H9 (cell line): ENCODE results near the gene YIPF1. TPM values are rescaled to one million over a fixed set of nuclear protein-coding genes. Genes with fewer than 3 reads are reported as not detected.

Experiments
- DNase-seq: peaks from one replicate; pipeline ENCODE4 v3.0.0-alpha.2; 2017
- H2AFZ ChIP-seq: one replicate; pipeline ENCODE4 v1.6.1; 2013; ENCODE audit warnings: mild to moderate bottlenecking, low read length, control low read depth, moderate library complexity
- H2AK5ac ChIP-seq: 2 replicates; pipeline ENCODE4 v1.6.1; 2013; ENCODE audit warnings: low read length, control low read depth, mixed read lengths; ENCODE audit not compliant: insufficient read length
- H2BK120ac ChIP-seq: one replicate; pipeline ENCODE4 v1.6.1; 2013; ENCODE audit warnings: low read depth, mild to moderate bottlenecking, low read length, control low read depth, inconsistent platforms; ENCODE audit not compliant: poor library complexity, severe bottlenecking
- H2BK12ac ChIP-seq: 2 replicates; pipeline ENCODE4 v1.6.1; 2013; ENCODE audit warnings: low read length, control low read depth, mixed read lengths, low read depth; ENCODE audit not compliant: insufficient read length
- H2BK15ac ChIP-seq: 2 replicates; pipeline ENCODE4 v1.6.1; 2013; ENCODE audit warnings: low read depth, low read length, control low read depth
- H2BK20ac ChIP-seq: one replicate; pipeline ENCODE4 v1.6.1; 2013; ENCODE audit warnings: low read depth, mild to moderate bottlenecking, low read length, control low read depth, inconsistent platforms; ENCODE audit not compliant: poor library complexity, severe bottlenecking
- H2BK5ac ChIP-seq: 2 replicates; pipeline ENCODE4 v1.6.1; 2013; ENCODE audit warnings: low read length, control low read depth, mixed read lengths; ENCODE audit not compliant: insufficient read length
- H3K14ac ChIP-seq: 2 replicates; pipeline ENCODE4 v1.6.1; 2013; ENCODE audit warnings: low read length, control low read depth; ENCODE audit not compliant: insufficient read depth
- H3K18ac ChIP-seq: 2 replicates; pipeline ENCODE4 v1.6.1; 2013; ENCODE audit warnings: low read depth, mild to moderate bottlenecking, mixed read lengths, low read length, control low read depth; ENCODE audit not compliant: insufficient read length
- H3K23ac ChIP-seq: 2 replicates; pipeline ENCODE4 v1.6.1; 2013; ENCODE audit warnings: low read length, control low read depth, mixed read lengths, low read depth; ENCODE audit not compliant: insufficient read length
- H3K23me2 ChIP-seq: 2 replicates; pipeline ENCODE4 v1.6.1; 2013; ENCODE audit warnings: low read depth, mild to moderate bottlenecking, mixed read lengths, low read length, control low read depth; ENCODE audit not compliant: insufficient read length, poor library complexity, severe bottlenecking
- H3K27ac ChIP-seq: 2 replicates; pipeline ENCODE4 v1.5.1; 2013; ENCODE audit warnings: low read length, control low read depth, mixed read lengths, low read depth; ENCODE audit not compliant: insufficient read length
- H3K27me3 ChIP-seq: 2 replicates; pipeline ENCODE4 v1.6.1; 2013; ENCODE audit warnings: low read length, control low read depth, inconsistent platforms; ENCODE audit not compliant: insufficient read depth
- H3K4ac ChIP-seq: 2 replicates; pipeline ENCODE4 v1.6.1; 2013; ENCODE audit warnings: low read depth, mild to moderate bottlenecking, control low read depth, inconsistent platforms, low read length, moderate library complexity
- H3K4me1 ChIP-seq: 2 replicates; pipeline ENCODE4 v1.6.1; 2013; ENCODE audit warnings: low read length, control low read depth, inconsistent platforms; ENCODE audit not compliant: insufficient read depth
- H3K4me2 ChIP-seq: 2 replicates; pipeline ENCODE4 v1.6.1; 2013; ENCODE audit warnings: low read length, control low read depth, mixed read lengths; ENCODE audit not compliant: insufficient read length, insufficient read depth
- H3K56ac ChIP-seq: 2 replicates; pipeline ENCODE4 v1.6.1; 2013; ENCODE audit warnings: low read depth, mild to moderate bottlenecking, mixed read lengths, low read length, control low read depth; ENCODE audit not compliant: insufficient read length
- H3K79me1 ChIP-seq: 2 replicates; pipeline ENCODE4 v1.6.1; 2013; ENCODE audit warnings: low read depth, mild to moderate bottlenecking, moderate library complexity, low read length, control low read depth, inconsistent platforms; ENCODE audit not compliant: insufficient read depth, poor library complexity, severe bottlenecking
- H3K79me2 ChIP-seq: 2 replicates; pipeline ENCODE4 v1.6.1; 2013; ENCODE audit warnings: low read length, control low read depth, inconsistent platforms; ENCODE audit not compliant: insufficient read depth
- H3K9ac ChIP-seq: 2 replicates; pipeline ENCODE4 v1.6.1; 2013; ENCODE audit warnings: low read length, control low read depth, mixed read lengths; ENCODE audit not compliant: insufficient read length; ENCODE audit errors: extremely low read depth
- H3K9me3 ChIP-seq: one replicate; pipeline ENCODE4 v1.6.1; 2013; ENCODE audit warnings: low read depth, low read length, inconsistent platforms; ENCODE audit not compliant: control insufficient read depth
- H3T11ph ChIP-seq: one replicate; pipeline ENCODE4 v1.6.1; 2013; ENCODE audit warnings: mild to moderate bottlenecking, low read length, control low read depth, inconsistent platforms
- H4K20me1 ChIP-seq: one replicate; pipeline ENCODE4 v1.6.1; 2013; ENCODE audit not compliant: control insufficient read depth, insufficient read length, insufficient read depth
- H4K5ac ChIP-seq: 2 replicates; pipeline ENCODE4 v1.6.1; 2013; ENCODE audit warnings: low read depth, mild to moderate bottlenecking, mixed read lengths, low read length, control low read depth; ENCODE audit not compliant: insufficient read length
- H4K8ac ChIP-seq: replicated peaks from 2 replicates; pipeline ENCODE4 v1.6.1; 2013; ENCODE audit warnings: low read length, control low read depth, mixed read lengths, low read depth; ENCODE audit not compliant: insufficient read length
- H4K91ac ChIP-seq: 2 replicates; pipeline ENCODE4 v1.6.1; 2013; ENCODE audit warnings: low read depth, mild to moderate bottlenecking, moderate library complexity, mixed read lengths, low read length, control low read depth; ENCODE audit not compliant: insufficient read length
- H3K27ac Mint-ChIP-seq, 3 experiments: 2 replicates in 2 of 3; 3 replicates in 1 of 3; pipeline ENCODE4 v1.8.0; 2020 to 2021; ENCODE audit warnings: mixed read lengths in 3 of 3, mild to moderate bottlenecking in 1 of 3, moderate library complexity in 1 of 3
- H3K27me3 Mint-ChIP-seq: 2 replicates; pipeline ENCODE4 v1.8.0; 2021; ENCODE audit warnings: low read depth, mild to moderate bottlenecking, moderate library complexity, mixed read lengths
- H3K36me3 Mint-ChIP-seq, 3 experiments: 2 replicates in 2 of 3; 3 replicates in 1 of 3; pipeline ENCODE4 v1.8.0; 2020 to 2021; ENCODE audit warnings: low read depth in 3 of 3, mixed read lengths in 3 of 3; ENCODE audit not compliant: insufficient read depth in 1 of 3
- H3K4me1 Mint-ChIP-seq, 2 experiments: 2 replicates each; pipeline ENCODE4 v1.8.0; 2020; ENCODE audit warnings: mixed read lengths in 2 of 2
- H3K4me3 Mint-ChIP-seq, 2 experiments: 2 replicates in 1 of 2; 3 replicates in 1 of 2; pipeline ENCODE4 v1.8.0; 2020 to 2021; ENCODE audit warnings: mild to moderate bottlenecking in 2 of 2, mixed read lengths in 2 of 2, moderate library complexity in 1 of 2
- H3K9me3 Mint-ChIP-seq, 2 experiments: 2 replicates in 1 of 2; 3 replicates in 1 of 2; pipeline ENCODE4 v1.8.0; 2020; ENCODE audit warnings: mild to moderate bottlenecking in 2 of 2, mixed read lengths in 2 of 2, moderate library complexity in 1 of 2
- WGBS: extraction: QIAGEN DNeasy Blood & Tissue Kit; methylation state at CpG from one replicate; pipeline ENCODE4 v1.1.7; 2013; ENCODE audit warnings: missing lambda C conversion rate, low lambda C conversion rate, mixed read lengths; ENCODE audit not compliant: insufficient read length; ENCODE audit errors: extremely low coverage; 5-methylcytosine and 5-hydroxymethylcytosine counted together
- total RNA-seq: library from RNA; stranded (reverse); gene quantifications from 2 replicates; pipeline ENCODE4 v1.2.1, GENCODE V29; 2021
- TF ChIP-seq, protein P1 (sequence below): fragments of 200-600 bp; sonication (generic); conservative IDR thresholded peaks from 3 replicates; pipeline ENCODE4 v1.8.0; 2021; ENCODE audit warnings: antibody characterized with exemption, mild to moderate bottlenecking

YIPF1 gene
- total RNA-seq, 1 experiment from 2014 or later = 29.1 TPM

DNA sequence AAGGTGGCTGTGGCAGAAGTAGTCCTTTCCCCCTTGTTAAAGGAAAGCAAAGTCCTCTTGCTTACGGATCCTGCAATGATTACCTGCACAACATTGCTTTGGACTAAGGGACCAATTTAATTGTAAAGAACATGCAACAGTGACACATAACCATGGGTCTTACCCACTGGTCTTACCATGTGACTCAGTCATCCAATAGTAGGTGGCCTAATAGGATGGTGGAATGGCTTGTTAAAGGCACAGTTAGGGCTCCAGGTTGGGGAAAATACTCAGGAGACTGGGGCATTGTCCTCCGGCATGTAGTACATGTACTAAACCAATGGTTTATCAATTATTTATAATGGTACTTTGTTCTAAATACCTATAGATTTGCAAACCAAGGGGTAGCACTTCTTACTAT is 2.1 kb upstream of the YIPF1 start:
- no peak for DNase-seq
- no peak overlapping the region for H4K91ac ChIP-seq
- H3K4me2 ChIP-seq = no peak overlapping the region
- Mint-ChIP-seq H3K9me3 (no peaks in the 10 kb centered on the region), H3K27ac (no peak overlapping the region), H3K4me3 (no peak overlapping the region), H3K4me1 (peaks cover 12 to 19% of the 10 kb centered on the region in 2 experiments), H3K27me3 (peaks cover 10% of the 10 kb centered on the region), H3K36me3 (peaks cover 0 to 13% (median 4%) of the 10 kb centered on the region in 3 experiments; a peak in 3 of 7 replicates)
- no peaks in the 10 kb centered on the region; the same call in 1 of the 2 replicates for H3K4me1 ChIP-seq
- no peaks in the 10 kb centered on the region for H3K9me3 ChIP-seq
- H2BK5ac ChIP-seq = no peak overlapping the region
- H2AFZ ChIP-seq = no peak overlapping the region
- no peak overlapping the region for H3K4ac ChIP-seq
- no CpG with 5 or more reads among the region's 2 CpGs for WGBS
- no peak overlapping the region for H4K5ac ChIP-seq
- H3K56ac ChIP-seq = no peak overlapping the region
- no peak overlapping the region for H2BK20ac ChIP-seq
- no peak overlapping the region for H3K18ac ChIP-seq
- H3K14ac ChIP-seq = no peak overlapping the region
- no peak overlapping the region for H2AK5ac ChIP-seq
- H3K79me1 ChIP-seq = no peaks in the 10 kb centered on the region
- no peak overlapping the region for H3K23ac ChIP-seq
- H3K9ac ChIP-seq = no peak overlapping the region
- H3K27me3 ChIP-seq = no peaks in the 10 kb centered on the region
- H4K8ac ChIP-seq = no peak overlapping the region
- H3K23me2 ChIP-seq = no peaks in the 10 kb centered on the region
- H3T11ph ChIP-seq = no peak overlapping the region
- no peaks in the 10 kb centered on the region for H3K79me2 ChIP-seq
- no peak overlapping the region for H3K27ac ChIP-seq
- H2BK15ac ChIP-seq = no peak overlapping the region
- no peak overlapping the region for H2BK12ac ChIP-seq
- no peak overlapping the region for H2BK120ac ChIP-seq
- no peaks in the 10 kb centered on the region for H4K20me1 ChIP-seq
- TF ChIP-seq, protein P1, sequence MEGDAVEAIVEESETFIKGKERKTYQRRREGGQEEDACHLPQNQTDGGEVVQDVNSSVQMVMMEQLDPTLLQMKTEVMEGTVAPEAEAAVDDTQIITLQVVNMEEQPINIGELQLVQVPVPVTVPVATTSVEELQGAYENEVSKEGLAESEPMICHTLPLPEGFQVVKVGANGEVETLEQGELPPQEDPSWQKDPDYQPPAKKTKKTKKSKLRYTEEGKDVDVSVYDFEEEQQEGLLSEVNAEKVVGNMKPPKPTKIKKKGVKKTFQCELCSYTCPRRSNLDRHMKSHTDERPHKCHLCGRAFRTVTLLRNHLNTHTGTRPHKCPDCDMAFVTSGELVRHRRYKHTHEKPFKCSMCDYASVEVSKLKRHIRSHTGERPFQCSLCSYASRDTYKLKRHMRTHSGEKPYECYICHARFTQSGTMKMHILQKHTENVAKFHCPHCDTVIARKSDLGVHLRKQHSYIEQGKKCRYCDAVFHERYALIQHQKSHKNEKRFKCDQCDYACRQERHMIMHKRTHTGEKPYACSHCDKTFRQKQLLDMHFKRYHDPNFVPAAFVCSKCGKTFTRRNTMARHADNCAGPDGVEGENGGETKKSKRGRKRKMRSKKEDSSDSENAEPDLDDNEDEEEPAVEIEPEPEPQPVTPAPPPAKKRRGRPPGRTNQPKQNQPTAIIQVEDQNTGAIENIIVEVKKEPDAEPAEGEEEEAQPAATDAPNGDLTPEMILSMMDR = no peak
